GM21447 (cell line): ENCODE measurements around the gene PPP1R8.
"Not testable (repeated sequence)": the region's sequence is repeated elsewhere in the genome, so short reads cannot be mapped to it uniquely, and the experiment has no call there.

Experiments used
- ATAC-seq: cut with Tn5 transposase; IDR thresholded peaks from one replicate; pipeline ENCODE4 v1.9.1; 2021; ENCODE audit not compliant: unreplicated experiment

Gene PPP1R8

DNA sequence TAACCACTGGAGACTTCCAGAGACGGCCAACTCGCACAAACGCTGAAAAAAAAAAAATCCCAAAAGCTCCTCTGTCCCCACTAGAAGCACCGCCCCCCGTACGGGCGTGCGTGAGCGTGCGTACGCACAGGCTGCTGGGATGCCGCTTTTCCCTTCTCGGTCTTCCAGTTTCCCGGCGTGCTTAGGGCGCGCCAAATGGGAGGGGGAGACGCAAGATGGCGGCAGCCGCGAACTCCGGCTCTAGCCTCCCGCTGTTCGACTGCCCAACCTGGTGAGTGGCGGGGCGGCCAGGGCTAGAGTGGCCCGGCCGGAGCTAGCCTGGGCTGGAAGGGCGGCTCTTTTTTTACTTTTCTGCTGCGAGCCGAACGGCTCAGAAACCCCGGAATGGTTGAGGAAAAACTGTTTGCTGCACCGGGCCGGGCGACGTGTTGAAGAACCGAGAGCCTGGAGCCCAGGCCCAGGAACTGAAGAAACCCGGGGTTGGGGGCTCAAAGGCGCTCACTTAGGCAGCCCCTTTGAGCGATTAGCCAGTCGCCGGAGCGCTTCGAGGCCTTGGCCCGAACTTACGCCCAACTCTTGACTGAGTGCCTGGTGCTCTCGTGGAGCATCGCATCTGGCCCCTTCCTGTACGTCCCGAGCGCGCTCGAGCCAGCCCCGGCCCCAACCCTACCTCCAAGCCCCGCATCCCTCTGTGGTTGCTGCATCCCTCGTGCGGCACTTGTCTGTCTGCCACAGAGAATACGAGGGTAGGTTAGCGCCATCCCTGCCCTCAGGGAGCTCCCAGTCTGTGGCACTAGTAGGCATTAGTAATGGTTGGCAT, at the start of gene PPP1R8:
Gene PPP1R8, plus strand, starts transcription at position 162 of the 820 bp plus-strand sequence. Its CDS starts 54 bp downstream, at position 216.
- peak; percentile 94 for ATAC-seq

DNA sequence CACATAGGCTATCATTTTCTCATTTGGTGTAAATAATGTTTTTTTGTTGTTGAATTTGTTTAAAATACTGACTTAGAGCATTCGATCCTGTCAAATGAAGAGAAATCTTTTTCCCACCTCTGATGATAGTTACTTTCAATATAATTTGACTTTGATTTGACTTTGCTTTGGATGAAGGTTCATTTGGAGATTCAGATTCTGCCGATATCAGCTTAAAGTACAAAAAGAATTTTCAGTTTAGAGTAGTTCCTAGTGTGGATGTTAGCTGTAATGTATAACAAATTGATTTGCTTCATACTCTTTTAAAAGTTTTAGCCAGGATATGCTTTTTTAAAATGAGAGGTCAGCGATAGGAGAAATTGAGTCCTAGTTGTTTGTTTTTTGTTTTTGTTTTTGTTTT, 47.6 kb upstream of the PPP1R8 start:
- no peak for ATAC-seq

DNA sequence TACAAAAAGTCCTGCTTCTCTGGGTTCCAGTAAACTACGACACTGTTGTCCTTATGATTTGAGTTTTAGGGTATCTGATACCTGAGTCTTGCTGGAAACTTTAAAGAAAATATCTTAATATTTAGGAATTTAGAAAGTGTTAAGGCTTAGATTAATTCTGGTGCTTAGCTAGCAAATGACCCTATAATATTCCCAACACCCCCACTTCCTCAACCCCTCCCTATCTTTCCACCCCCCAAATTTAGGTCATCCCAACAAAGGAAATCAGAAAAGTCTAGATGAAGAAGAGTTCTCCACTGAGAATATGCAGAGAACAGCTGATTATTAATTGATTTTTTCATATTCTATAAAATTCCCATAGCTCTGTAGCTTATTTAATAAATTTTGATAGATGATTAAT, 45.9 kb upstream of the PPP1R8 start:
- no peak for ATAC-seq

DNA sequence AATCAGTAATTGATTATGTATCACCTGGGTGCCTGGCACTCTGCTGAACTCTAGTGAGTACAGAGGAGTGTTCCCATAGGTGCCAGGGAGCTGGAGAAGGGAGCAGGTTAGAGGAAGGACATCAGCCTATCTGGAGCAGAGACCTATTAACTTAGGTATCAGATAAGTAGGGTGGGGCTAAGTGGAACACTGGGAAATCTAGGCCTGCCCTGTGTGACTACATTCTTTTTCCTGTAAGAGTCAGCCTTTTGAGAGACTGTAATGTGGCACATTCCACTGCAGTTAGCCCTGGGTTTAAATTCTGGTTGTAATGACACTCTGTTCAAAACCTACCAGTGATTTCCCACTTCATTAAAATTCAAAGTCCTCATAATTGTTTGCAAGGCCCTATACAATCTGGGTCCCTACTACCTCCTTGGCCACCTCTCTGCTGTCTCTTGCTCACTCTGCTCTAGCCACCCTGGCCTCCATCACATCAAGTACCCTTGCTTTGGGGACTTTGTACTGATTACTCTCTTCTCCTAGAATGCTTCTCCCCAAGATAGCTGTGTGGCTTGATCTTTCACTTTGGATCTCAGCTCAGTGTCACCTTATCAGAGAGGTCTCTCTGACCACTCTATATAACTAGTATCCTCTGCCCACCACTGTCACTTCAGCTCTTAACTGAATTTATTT, 44.7 kb upstream of the PPP1R8 start:
- ATAC-seq = no peak

DNA sequence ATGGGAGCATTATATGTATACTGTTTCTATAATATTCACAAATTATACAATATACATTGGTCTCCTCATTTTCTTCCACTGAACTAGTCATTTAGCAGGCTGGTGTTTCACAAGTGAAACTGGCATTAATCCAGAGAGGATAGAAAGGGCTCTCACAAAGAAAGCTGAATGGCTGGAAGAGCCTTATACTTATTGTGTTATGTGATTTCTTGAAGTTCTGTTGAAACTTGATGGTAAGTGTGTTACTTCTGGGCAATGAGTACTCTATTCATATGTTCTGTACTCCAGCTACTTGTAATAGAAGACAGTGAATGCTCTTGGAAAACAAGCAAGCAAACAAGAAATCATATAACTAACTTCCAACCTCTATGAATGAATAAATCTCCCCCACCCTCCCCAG, 42.7 kb upstream of the PPP1R8 start:
- no peak for ATAC-seq

DNA sequence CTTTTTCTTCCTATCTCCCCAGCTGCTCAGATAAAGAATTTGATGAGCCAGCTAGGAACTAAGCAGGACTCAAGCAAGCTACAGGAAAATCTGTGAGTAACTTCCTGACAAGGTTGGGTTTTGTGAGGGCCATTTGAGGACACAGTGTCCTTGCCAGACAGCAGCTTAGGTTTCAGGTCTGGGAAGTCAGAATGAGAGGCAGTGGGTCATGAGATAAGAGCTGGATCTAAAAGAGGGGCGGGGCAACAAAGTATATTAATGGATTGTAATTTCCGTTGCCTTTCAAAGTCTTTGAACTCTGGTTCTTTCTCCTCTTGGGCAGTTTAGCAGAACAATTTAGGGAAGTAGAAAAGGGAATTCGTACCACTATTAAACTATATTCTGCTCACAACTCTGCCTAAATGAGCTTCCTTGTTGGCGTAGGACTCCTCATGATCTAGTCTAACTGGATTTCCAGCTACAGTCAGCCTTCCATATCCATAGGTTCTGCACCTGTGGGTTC, 41.0 kb upstream of the PPP1R8 start:
- no peak for ATAC-seq

DNA sequence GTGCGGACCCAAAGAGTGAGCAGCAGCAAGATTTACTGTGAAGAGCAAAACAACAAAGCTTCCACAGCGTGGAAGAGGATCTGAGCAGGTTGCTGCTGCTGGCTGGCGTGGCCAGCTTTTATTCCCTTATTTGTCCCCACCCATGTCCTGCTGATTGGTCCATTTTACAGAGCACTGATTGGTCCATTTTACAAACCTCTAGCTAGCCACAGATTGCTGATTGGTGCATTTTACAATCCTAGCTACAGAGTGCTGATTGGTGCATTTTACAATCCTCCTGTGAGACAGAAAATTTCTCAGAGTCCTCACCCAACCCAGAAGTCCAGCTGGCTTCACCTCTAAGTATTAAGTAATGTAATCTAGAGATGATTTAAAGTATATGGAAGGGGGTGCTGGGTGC, 40.3 kb upstream of the PPP1R8 start:
- not testable (repeated sequence) for ATAC-seq

DNA sequence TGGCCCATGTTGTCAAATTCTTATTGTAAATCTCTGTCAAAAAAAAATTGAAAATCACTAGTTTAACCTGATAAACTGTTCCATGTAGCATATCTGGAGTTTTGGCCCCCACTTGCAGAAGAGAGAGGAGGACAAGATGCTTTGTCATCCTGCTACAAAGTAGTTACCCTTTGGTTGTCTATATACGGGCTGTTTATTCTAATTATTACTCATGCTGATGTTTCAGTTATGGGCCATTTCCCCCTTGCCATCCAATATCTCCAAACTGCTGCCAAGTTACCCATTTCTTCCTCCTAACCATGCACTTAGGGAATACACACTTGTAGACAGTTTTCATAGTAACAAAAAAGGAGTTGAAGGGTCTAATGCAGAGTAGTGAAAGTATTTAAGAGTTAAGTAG, 35.0 kb upstream of the PPP1R8 start:
- ATAC-seq = no peak

DNA sequence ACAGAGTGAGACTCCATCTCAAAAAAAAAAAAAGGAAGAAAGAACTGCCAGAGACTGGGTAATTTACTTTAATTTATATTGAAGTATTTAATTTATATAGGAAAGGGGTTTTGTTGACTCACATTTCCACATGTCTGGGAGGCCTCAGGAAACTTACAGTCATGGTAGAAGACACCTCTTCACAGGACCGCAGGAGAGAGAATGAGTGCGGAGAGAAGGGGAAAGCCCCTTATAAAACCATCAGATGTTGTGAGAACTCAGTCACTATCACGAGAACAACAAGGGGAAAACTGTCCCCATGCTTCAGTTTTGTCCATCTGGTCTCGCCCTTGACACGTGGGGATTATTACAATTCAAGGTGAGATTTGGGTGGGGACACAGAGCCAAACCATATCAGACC, 25.8 kb upstream of the PPP1R8 start:
- no peak for ATAC-seq

DNA sequence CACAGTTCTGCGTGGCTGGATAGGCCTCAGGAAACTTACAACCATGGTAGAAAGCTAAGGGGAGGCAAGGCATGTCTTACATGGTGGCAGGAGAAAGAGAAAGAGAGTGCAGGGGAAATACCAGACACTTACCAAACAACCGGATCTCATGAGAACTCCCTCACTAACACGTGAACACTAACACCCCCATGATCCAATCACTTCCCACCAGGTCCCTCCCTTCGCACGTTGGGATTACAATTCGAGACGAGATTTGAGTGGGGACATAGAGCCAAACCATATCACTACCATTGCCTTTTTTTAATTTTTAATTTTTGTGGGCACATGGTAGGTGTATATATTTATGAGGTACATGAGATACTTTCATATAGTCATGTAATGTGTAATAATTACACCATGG, 23.8 kb upstream of the PPP1R8 start:
- ATAC-seq = no peak

DNA sequence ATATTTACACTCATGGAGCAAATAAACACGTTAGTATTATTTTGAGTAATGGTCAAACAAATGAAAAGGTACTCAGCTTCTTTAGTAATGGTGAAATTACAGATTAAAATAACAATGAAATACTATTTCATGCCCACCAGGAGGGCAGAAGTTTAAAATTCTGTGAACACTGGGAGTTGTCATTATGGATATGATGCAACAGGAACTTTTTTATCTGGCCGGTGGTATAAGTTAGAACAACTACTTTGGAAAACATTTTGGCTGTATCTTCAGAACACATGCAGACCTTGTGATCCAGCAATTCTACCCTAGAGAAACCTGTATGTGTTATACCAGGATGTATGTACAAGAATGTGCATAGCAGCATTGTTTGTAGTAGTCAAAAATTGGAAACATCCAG, 23.2 kb upstream of the PPP1R8 start:
- ATAC-seq = no peak

DNA sequence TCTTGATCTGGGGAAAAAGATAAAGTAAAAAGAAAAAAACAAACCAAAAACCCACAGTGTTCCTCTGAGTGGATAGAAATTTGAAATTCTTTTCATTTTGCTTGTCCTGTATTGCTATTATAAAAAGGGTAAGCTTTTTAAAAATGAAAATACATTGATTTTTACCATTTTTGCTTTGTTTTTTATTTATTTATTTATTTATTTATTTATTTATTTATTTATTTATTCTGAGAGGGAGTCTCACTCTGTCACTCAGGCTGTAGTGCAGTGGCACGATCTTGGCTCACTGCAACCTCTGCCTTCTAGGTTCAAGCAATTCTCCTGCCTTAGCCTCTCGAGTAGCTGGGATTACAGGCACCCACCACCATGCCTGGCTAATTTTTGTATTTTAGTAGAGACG, 22.5 kb upstream of the PPP1R8 start:
- ATAC-seq = not testable (repeated sequence)

DNA sequence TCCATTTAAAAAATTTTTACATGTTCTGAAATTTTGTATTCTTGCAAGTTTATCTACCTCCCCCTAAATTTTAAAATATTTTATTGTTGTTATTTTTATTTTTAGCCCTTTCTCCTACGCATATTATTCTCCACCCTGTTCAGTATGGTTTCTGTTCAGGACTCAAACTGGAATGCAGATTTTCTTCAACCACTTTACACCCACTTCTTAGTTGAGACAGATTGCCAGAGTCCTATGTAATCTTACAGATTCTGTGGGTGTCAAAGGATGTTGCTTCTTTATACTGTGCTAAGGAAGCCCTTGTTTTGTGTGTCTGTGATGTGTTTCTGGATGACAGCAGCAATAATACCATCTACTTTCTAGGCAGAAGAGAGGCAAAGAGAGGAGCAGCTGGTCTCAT, 20.7 kb upstream of the PPP1R8 start:
- no peak for ATAC-seq

DNA sequence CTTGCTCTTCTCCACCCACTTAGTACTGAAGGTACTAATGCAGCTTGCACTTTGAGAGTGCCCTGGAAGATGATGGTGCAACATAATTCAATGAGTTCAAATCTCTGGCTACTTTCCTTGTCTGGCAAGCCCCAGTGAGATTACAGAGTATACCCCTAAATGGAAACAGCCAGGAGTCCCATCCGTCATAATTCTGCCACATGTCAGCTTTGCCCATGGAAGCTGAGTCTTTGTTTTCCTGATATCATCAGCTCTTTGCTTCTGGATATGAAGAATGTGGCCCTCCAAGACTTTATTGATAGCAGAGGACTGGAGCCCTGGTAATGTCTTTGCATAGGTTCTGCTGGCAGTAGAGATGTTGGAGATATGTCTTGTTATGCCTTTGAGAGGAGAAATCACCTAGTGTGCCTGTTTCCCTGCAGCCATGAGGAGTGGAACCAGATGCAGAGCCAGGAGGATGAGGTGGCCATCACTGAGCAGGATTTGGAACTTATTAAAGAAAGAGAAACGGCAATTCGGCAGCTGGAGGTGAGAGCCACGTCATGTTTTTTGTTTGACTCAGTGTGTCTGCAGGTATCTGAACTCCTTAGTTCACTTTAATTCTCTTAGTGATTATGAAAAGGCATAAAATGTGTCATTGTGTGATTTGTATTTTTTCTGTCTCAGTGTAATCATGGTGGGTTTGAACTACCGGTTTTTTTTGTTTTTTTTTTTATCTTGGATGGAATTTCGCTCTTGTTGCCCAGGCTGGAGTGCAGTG, 18.7 kb upstream of the PPP1R8 start:
- no peak for ATAC-seq

DNA sequence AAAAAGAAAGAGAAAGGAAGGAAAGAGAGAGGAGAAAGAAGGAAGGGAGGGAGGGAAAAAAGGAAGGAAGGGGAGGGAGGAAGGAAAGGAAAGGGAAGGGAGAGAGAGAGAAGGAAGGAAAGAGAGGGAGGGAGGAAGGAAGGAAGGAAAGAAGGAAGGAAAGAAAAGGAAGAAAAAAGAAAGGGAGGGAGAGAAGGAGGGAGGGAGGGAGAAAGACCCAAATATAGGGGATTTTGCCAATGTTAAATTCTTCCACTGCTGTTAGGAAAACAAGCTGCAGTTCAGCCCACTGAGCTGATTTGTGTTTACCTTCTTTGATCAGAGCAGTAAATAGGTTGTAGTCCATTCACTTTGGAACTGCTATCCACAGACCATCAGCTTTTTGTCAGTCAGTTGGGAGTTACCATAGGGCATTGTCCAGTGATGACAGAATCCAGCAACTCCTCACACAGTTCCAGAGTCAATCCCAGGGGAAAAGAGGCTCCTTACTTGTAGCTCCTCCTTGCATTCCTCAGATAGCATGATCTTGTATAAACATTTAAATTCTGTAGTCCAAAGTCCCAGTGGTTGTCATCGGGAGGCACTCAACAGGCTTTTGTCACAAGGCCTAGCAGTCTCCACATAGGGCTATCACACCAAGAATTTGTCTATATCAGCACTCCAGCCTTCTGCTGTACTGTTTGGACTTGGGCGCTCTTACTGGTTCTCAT, 13.5 kb upstream of the PPP1R8 start:
- ATAC-seq = no peak

DNA sequence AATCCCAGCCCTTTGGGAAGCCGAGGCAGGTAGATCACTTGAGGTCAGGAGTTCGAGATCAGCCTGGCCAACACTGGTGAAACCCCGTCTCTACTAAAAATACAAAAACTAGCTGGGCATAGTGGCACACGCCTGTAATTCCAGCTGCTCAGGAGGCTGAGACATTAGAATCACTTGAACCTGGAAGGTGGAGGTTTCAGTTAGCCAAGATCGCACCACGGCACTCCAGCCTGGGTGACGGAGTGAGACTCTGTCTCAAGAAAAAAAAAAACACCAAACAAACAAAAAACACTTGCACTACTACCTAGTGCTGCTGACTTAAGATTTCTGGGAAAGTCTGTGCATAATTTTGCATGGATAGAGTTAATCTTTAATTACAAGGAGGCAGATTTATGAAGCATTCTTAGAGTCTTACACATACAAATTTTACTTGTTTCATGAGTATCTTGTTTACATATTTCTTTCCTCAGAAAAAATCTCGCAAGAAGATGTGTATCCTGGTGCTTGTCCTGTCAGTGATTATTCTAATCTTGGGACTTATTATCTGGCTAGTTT, 8.7 kb upstream of the PPP1R8 start:
- no peak for ATAC-seq

DNA sequence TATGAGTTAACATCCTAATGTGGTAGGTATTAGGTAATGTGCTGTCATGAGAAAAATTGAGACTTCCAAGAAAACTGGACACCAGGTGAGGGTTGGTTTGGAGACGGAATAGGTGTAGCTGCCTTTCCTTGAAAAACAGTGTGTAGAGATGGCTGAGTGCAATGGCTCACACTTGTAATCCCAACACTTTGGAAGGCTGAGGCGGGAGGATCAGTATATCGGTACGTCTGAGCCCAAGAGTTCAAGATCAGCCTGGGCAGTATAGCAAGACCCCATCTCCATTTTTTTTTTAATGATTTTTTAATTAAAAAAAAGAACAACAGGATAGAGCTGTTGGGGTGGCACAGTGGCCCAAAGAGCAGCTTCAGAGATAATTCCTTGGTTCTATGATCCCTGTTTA, 6.8 kb upstream of the PPP1R8 start:
- no peak for ATAC-seq

DNA sequence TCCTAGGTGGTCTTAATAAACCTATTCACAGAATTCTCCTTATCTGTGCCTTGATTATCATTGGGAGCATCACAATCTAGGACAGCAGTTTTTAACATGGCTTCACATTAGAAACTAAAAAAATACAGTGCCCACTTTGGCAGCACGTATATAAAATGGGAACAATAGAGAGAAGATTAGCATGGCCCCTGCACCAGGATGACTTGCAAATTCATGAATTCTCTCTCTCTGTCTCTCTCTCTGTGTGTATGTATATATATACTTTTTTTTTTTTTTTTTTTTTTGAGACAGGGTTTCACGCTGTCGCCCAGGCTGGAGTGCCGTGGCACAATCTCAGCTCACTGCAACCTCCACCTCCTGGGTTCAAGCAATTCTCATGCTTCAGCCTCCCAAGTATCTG, 6.2 kb upstream of the PPP1R8 start:
- ATAC-seq = no peak

DNA sequence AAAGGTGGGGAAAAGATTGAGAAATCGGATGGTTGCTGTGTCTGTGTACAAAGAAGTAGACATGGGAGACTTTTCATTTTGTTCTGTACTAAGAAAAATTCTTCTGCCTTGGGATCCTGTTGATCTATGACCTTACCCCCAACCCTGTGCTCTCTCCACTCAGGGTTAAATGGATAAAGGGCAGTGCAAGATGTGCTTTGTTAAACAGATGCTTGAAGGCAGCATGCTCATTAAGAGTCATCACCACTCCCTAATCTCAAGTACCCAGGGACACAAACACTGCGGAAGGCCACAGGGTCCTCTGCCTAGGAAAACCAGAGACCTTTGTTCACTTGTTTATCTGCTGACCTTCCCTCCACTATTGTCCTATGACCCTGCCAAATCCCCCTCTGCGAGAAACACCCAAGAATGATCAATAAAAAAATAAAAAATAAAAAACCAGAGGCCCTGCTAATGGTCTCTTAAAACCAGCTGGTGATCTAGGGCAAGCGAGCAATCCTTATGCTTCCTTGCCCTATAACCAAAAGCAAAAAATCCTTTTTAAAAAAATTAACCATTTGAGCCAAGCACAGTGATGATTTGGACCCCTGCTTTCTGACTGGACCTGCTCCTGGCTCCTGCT, 1.1 kb upstream of the PPP1R8 start:
- not testable (repeated sequence) for ATAC-seq
